Gastrocnemius medialis (tissue), 4 donors: ENCODE data around the gene ZBTB20. TPM values are rescaled to one million over a fixed set of nuclear protein-coding genes. Genes with fewer than 3 reads are reported as not detected.

Experiments
- ATAC-seq, 2 donors: fragments of 150-250 bp; one replicate each; pipeline ENCODE4 v1.9.1; 2016
- DNase-seq, 2 donors: peaks; one replicate each; pipeline ENCODE4 v3.0.0-alpha.2; 2019
- H3K27ac ChIP-seq, 4 donors: fragments of 200-600 bp; sonication (generic); 1 replicate in 1 of 4; 2 replicates in 3 of 4; pipeline ENCODE4 v1.5.1; 2016 to 2018; ENCODE audit warnings: mild to moderate bottlenecking in 2 of 4, moderate library complexity in 1 of 4
- H3K27me3 ChIP-seq, 3 donors: fragments of 200-600 bp; sonication (generic) in 2 of 3; 1 replicate in 1 of 3; 2 replicates in 2 of 3; pipeline versions ENCODE4 v1.5.1 to v1.6.0; 2016 to 2019; ENCODE audit warnings: mild to moderate bottlenecking in 1 of 3, moderate library complexity in 1 of 3
- H3K36me3 ChIP-seq, 2 donors: fragments of 200-600 bp; sonication (generic) in 1 of 2; one replicate each; pipeline ENCODE4 v1.5.1; 2017 to 2018
- H3K4me1 ChIP-seq, 2 donors: fragments of 200-600 bp; sonication (generic) in 1 of 2; one replicate each; pipeline ENCODE4 v1.5.1; 2016 to 2017; ENCODE audit warnings: mild to moderate bottlenecking in 2 of 2
- H3K4me3 ChIP-seq, 4 donors: fragments of 200-600 bp; sonication (generic) in 3 of 4; 1 replicate in 1 of 4; 2 replicates in 3 of 4; pipeline ENCODE4 v1.5.1; 2016 to 2019; ENCODE audit warnings: mild to moderate bottlenecking in 2 of 4
- H3K9me3 ChIP-seq, 3 donors: fragments of 200-600 bp; sonication (generic) in 2 of 3; 1 replicate in 1 of 3; 2 replicates in 2 of 3; pipeline ENCODE4 v1.5.1; 2016 to 2019
- CTCF ChIP-seq, 5 experiments: fragments of 450-650 bp in 3 of 5; fragments of 200-600 bp in 2 of 5; sonication (generic) in 2 of 5; IDR thresholded peaks in 4 of 5; conservative IDR thresholded peaks in 1 of 5; 1 replicate in 4 of 5; 2 replicates in 1 of 5; pipeline ENCODE4 v1.5.1; 2016 to 2019; ENCODE audit warnings: antibody characterized with exemption in 5 of 5, mild to moderate bottlenecking in 3 of 5, moderate library complexity in 3 of 5
- POLR2A ChIP-seq, 2 donors: fragments of 450-650 bp; IDR thresholded peaks; one replicate each; pipeline ENCODE4 v1.6.1; 2017; ENCODE audit warnings: antibody characterized with exemption in 2 of 2, mild to moderate bottlenecking in 2 of 2, moderate library complexity in 2 of 2
- in situ Hi-C, 4 donors: fragments of 200-750 bp; cut with MboI; loops; one replicate each; pipeline versions ENCODE4 v1.15.0 to v1.8.0; 2017; ENCODE audit warnings: low sequenced_read_pairs in 4 of 4
- intact Hi-C: fragments of 100-400 bp; cut with DNase I; formaldehyde crosslinking; loops from one replicate; pipeline ENCODE4 v1.15.1; 2023; ENCODE audit warnings: low total_unique reads
- total RNA-seq, 4 donors: library from RNA; depleted of rRNA; stranded (reverse); fragments of >200 nt; gene quantifications; one replicate each; pipeline versions ENCODE4 v1.1.0 to v1.2.3, GENCODE V29; 2016

ZBTB20 gene
- total RNA-seq, 4 donors from 2014 or later, result 47.6 to 86.5 (median 69.0) TPM

- H3K4me1 ChIP-seq, result peaks cover 63 to 65% of the 10 kb centered on the region in 2 donors
- intact Hi-C loops, result no loop called here
- DNase-seq (no peak), ATAC-seq (no peak)
- no peaks in the 10 kb centered on the region for H3K27me3 ChIP-seq
- in situ Hi-C loops, result no loop called here
- no peak for TF ChIP-seq POLR2A (IDR thresholded peaks at IDR 0.05)
- no peak for TF ChIP-seq CTCF (IDR thresholded peaks at IDR 0.05 in 4 of 5, conservative IDR thresholded peaks at IDR 0.05 in 1 of 5)
- H3K27ac ChIP-seq, result no peak overlapping the region
- H3K36me3 ChIP-seq, result no peaks in the 10 kb centered on the region
- no peaks in the 10 kb centered on the region for H3K9me3 ChIP-seq
- H3K4me3 ChIP-seq, result no peak overlapping the region
Measured at GRCh38 chr3:114569186-114569585, 577.9 kb downstream of the ZBTB20 start.

GRCh38 chr3:114567771-114568170, 579.3 kb downstream of the ZBTB20 start:
- no peaks in the 10 kb centered on the region for H3K36me3 ChIP-seq
- no peak overlapping the region for H3K27ac ChIP-seq
- H3K4me3 ChIP-seq, result no peak overlapping the region
- H3K9me3 ChIP-seq, result no peaks in the 10 kb centered on the region
- H3K4me1 ChIP-seq, result peaks cover 51 to 59% of the 10 kb centered on the region in 2 donors
- no peaks in the 10 kb centered on the region for H3K27me3 ChIP-seq
- ATAC-seq (no peak), DNase-seq (no peak)
- TF ChIP-seq POLR2A (IDR thresholded peaks at IDR 0.05) (no peak), CTCF (IDR thresholded peaks at IDR 0.05 in 4 of 5, conservative IDR thresholded peaks at IDR 0.05 in 1 of 5) (no peak)
- intact Hi-C loops, result no loop called here
- in situ Hi-C loops, result no loop called here

- H3K4me3 ChIP-seq, result no peak overlapping the region
- H3K27me3 ChIP-seq, result no peaks in the 10 kb centered on the region
- no peaks in the 10 kb centered on the region for H3K36me3 ChIP-seq
- ATAC-seq (no peak), DNase-seq (no peak)
- H3K9me3 ChIP-seq, result no peaks in the 10 kb centered on the region
- intact Hi-C loops (no loop called here), in situ Hi-C loops (no loop called here)
- no peak for TF ChIP-seq POLR2A (IDR thresholded peaks at IDR 0.05)
- TF ChIP-seq CTCF (IDR thresholded peaks at IDR 0.05 in 4 of 5, conservative IDR thresholded peaks at IDR 0.05 in 1 of 5), result no peak
- peaks cover 41 to 49% of the 10 kb centered on the region in 2 donors for H3K4me1 ChIP-seq
- H3K27ac ChIP-seq, result peak overlapping the region in 2 of 4 donors; percentile 17 to 33
Measured at GRCh38 chr3:114566767-114567166, 580.3 kb downstream of the ZBTB20 start.

GRCh38 chr3:114566162-114566755, 580.8 kb downstream of the ZBTB20 start:
- no peaks in the 10 kb centered on the region for H3K36me3 ChIP-seq
- H3K27ac ChIP-seq, result peak overlapping the region; percentile 17 to 51 (median 24)
- DNase-seq (no peak), ATAC-seq (peak; percentile 25 to 29)
- H3K4me1 ChIP-seq, result peaks cover 36 to 44% of the 10 kb centered on the region in 2 donors
- no peak for TF ChIP-seq CTCF (IDR thresholded peaks at IDR 0.05 in 4 of 5, conservative IDR thresholded peaks at IDR 0.05 in 1 of 5)
- TF ChIP-seq POLR2A (IDR thresholded peaks at IDR 0.05), result no peak
- H3K4me3 ChIP-seq, result no peak overlapping the region
- in situ Hi-C loops, result no loop called here
- no peaks in the 10 kb centered on the region for H3K27me3 ChIP-seq
- H3K9me3 ChIP-seq, result no peaks in the 10 kb centered on the region
- intact Hi-C loops, result no loop called here

- peak overlapping the region in 2 of 4 donors; percentile 31 to 34 for H3K27ac ChIP-seq
- H3K4me1 ChIP-seq, result peaks cover 33 to 36% of the 10 kb centered on the region in 2 donors
- no peaks in the 10 kb centered on the region for H3K36me3 ChIP-seq
- intact Hi-C loops, result no loop called here
- in situ Hi-C loops, result no loop called here
- no peak overlapping the region for H3K4me3 ChIP-seq
- ATAC-seq (no peak), DNase-seq (peak; percentile 27 to 51)
- TF ChIP-seq CTCF (IDR thresholded peaks at IDR 0.05 in 4 of 5, conservative IDR thresholded peaks at IDR 0.05 in 1 of 5), result no peak
- TF ChIP-seq POLR2A (IDR thresholded peaks at IDR 0.05), result no peak
- no peaks in the 10 kb centered on the region for H3K27me3 ChIP-seq
- H3K9me3 ChIP-seq, result no peaks in the 10 kb centered on the region
Measured at GRCh38 chr3:114565216-114565615, 581.9 kb downstream of the ZBTB20 start.
